GM21360 (cell line): ENCODE data around the gene RAD18.

Experiments
- ATAC-seq: cut with Tn5 transposase; IDR thresholded peaks from one replicate; pipeline ENCODE4 v1.9.1; 2021; ENCODE audit warnings: mild to moderate bottlenecking, moderate library complexity; ENCODE audit not compliant: unreplicated experiment

Gene RAD18

DNA sequence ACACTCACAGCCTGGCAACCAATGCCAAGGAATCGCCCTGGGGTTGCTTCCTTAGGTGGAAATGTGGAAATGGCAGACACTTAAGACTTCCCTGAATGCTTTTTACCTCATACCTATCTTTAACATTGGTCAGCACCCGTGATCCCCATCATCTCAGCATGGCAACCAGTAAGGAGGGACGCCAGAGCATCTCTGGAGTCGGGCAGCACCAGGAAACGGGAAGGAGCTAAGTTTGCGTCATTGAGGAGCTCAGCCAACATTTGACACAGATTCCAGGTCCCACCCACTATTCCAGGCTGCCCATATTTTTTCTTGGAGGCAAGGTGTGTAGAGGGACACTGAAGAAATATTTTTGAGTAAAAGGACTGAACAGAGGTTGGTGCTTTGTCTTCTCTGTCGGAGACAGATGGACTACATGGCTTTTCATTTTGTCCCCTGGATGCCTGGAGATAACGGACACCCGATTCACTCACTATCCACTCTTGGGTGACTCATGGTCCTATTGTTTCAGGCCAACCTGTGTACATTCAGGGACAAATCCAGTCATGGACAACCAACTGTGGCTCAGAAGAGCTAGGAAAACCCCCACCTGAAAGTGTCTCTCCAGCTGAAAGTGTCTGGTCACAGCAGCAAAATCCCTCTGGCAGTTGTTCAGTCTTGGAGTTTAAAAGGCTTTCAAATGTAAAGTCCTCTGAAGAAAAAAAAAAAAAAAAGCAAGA is 123.5 kb downstream of the RAD18 start:
- ATAC-seq: no peak

DNA sequence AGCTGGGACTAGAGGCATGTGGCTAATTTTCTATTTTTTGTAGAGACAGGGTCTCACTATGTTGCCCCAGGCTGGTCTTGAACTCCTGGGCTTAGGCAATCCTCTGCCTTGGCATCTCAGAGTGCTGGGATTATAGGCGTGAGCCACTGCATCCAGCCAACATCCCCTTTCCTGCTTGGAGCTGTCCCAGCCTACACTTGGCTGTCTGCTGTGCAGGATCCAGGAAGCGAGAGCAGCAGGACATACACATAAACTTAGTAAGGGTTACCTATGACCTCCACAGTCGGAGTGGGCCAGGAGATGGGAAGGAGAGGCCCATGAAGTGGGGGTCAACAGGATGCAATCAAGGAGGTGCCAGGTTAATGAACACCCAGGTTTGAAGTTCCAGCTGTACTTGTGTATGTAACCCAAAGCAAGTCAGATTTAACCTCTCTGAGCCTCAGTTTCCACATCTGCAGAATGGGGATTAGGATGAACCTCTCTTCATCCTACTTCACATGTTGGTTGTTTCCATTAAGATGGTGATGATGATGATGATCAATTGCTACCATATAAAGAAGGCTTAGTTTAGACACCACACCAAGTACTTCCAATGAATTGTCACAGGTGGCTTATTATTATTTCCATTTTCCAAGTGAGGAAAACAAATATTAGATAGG is 124.4 kb downstream of the RAD18 start:
- ATAC-seq: no peak

DNA sequence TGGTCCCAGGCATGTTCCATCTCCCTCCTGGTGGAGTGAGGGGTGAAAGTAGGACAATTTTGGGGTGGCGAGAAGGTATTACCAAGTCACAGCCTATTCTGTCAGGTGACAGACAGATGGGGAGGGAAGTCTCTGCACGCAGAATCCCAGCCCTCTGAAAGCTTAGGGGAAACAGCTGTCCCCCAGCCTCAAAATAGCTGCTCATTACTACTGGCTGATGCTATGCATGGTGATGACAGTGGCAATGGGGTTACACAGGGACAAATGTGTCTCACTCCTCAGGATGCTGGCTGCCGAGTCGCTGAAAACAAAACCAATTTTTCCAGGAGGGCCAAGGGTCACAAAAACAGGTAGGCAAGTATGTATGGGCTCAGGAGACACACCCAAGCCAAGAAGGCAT is 125.0 kb downstream of the RAD18 start:
- no peak for ATAC-seq

DNA sequence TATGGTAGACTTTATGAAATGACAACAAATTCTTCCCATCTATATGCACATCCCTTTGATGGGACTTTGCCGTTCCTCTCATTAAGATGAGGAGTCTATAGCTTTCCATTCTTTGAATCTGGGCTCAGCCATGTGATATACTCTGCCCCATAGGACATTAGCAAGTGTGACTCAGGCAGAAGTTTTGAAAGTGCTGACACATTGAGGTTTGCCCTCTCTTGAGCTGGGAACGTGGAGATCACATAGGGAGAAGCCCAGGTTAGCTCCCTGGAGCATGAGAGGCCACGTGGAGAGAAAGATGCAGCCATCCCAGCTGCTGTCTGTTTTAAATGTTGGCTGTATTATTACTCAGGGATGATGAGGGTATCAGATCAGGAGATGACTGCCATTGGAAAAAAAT is 126.1 kb downstream of the RAD18 start:
- no peak for ATAC-seq

DNA sequence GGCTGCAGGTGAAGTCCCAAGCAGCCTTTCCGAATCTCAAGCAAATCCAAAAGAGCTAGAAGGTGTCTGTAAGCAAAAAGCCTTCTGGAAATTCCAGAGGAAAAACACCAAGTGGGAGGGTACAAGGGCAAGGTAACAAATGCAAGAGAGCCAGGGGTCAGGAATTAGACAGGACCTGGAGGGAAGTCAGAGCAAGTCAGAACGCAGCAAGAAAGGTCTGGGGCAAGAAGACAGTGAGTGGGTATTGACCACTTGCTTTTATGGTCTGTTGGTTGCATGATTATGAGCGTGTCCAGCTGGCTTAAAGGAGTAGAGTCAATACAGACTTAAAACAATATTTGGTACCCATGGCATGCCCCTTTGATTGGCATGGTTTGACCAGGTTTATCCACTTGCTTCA is 127.2 kb downstream of the RAD18 start:
- no peak for ATAC-seq

DNA sequence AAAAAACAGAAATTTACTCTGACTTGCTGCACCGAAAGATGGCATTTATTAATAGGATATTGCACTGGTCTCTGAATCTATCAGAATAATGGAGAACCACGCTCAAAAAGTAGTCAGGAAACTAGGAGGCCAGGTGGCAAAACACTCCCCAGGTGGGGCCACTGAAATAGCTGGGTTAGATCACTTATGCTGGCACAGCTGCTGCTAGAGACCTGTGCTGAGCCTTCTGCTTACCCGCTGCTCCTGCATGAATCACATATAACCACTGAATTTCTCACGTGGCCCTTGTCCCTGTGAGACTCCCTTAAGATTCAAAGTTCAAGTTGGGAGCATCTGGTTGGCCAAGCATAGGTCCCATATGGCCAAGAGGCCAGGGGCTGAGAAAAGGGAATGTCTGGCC is 127.9 kb downstream of the RAD18 start:
- ATAC-seq: no peak

DNA sequence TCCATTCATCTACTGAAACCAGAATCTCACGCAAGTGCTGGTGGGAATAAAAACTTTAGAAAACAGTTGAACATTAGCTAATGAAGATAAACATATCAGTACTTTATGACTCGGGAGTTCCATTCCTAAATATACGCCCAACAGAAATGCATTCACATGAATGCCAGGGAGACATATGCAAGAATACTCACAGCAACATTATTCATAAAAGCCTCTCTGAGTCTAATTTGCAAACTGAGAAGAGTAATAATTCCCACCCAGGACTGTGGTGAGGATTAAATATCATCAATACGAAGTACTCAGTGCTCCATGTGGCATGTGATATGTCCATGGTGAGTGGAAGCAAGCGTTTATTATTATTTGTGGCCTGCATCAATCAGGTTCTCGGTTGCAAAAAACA is 128.3 kb downstream of the RAD18 start:
- ATAC-seq: no peak

DNA sequence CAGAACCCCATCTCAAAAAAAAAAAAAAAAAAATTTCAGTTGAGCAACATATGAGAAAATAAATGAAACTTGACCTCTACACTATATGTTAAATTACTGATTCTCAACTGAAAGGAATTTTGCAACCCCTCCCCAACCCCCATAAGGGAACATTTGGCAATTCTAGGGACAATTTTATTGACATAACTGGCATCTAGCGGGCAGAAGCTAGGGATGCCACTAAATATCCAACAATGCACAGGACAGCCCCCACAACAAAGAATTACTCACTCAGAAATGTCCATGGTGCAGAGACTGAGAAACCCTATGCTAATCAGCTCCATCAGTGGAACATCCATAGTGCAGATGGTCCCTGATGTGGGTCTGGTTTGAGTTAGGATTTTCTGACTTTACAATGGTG is 135.6 kb downstream of the RAD18 start:
- ATAC-seq: no peak
